Left kidney (tissue), 2 donors: ENCODE data around the gene HIPK2. TPM values are rescaled to one million over a fixed set of nuclear protein-coding genes. Genes with fewer than 3 reads are reported as not detected.
"Not testable (repeated sequence)": the region's sequence is repeated elsewhere in the genome, so short reads cannot be mapped to it uniquely, and the experiment has no call there.

Source experiments
- DNase-seq: peaks from one replicate; pipeline ENCODE4 v3.0.0-alpha.2; 2013
- polyA plus RNA-seq: library from polyadenylated mRNA; unstranded; fragments of 120-200 nt; gene quantifications from one replicate; pipeline ENCODE4 v1.2.1, GENCODE V29; 2013; ENCODE audit not compliant: insufficient read length

The HIPK2 gene
- polyA plus RNA-seq, 1 donor = 107 TPM

DNA sequence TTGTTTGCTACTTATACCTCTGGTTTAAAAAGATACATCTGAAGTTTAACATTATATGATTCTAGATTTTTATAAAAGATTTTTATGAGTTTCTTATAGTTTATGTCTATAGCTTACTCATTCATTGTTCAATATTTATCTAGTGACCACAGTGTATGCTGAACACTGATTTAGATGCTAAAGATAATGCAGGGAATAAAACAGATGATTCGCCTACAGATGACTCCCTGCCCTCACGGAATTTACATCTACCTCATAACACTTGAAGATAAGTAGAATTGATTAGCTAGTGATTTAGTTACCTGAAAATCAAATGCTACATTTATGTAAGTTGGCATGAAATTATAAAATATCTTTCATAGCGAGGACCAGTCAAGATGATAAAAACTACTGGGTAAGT is 105.8 kb downstream of the HIPK2 start:
- no peak for DNase-seq

DNA sequence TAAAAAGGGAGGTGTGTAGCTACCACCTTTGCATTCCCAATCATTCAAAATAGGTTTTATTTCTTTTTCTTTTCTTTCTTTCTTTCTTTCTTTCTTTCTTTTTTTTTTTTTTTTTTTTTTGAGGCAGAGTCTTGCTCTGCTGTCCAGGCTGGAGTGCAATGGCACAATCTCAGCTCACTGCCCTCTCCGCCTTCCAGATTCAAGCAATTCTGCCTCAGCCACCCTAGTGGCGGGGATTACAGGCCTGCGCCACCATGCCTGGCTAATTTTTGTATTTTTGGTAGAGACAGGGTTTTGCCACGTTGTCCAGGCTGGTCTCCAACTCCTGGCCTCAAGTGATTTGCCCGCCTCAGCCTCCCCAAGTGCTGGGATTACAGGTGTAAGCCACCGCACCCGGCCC is 107.1 kb downstream of the HIPK2 start:
- DNase-seq = not testable (repeated sequence)

DNA sequence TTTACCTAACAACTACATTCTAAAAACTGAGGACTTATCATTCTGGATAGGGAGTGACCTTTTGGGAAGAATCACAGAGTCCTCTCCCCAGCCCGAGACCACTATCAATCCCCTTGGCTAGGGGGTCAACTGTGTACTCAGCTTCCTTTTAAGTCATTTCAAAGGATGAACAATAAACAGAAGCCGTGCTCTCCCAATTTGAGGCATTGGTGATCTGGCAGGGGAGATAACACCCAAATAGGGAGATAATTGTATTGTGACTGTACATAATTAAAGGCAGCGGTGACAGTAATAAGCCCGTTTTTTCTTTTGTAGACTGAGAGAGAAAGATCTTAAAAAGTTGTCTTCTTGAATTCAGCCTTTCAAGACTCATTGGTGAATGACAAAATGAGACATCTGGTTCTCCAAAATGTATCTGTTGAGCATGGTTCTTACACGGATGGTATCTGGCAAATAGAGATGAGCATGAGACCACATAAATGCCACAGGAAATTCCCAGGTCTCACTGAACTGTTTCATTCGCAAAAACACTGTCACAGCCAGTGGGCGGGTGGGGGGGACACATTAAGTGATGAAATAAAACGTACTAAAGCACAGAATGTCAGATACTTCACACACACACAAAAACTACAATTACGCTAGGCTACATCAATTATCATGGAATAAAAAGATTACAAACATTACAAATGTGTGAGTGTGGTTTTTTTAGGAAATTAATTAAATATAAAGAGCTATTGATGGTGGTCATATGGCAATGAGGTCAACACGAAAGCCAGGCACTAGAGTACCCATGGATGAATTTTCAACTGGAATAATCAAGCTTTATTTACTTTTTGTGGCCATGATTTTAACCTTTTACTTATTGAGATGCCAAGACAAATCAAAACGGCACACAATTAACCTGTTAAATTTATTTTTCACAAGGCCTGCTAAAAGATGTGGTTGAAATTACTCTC is 108.4 kb downstream of the HIPK2 start:
- no peak for DNase-seq

DNA sequence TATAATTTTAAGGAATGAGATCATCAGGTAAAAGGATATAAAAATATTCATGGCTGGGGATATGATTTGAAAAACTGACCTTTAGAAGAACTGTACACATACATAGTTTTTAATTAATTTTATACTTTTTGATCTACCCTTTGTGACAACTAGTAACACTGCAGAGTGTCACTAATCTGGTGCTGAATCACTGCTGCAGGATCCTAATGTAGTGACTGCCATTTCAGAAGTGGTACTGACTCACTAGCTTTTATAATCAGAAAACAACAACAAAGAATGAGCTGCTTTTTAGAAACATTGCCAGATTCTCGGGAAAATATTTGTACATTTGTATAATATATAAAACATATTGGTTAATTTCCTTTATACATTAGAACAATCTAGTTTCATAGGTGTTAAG is 110.4 kb downstream of the HIPK2 start:
- no peak for DNase-seq

DNA sequence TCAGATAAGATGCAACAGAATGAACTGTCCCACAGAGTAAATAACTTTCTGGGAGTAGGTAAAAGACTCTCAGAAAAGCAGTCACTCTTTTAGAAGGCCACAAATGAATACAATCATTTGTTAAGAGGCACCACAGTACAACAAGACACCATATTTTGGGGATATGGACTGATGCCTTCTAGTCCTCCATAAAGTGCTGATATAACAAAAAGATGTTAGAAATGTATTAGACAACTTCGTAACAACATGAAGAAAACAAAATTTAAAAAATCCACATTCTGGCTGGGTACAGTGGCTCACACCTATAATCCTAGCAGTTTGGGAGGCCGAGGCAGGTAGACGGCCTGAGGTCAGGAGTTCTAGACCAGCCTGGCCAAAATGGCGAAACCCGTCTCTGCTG is 111.3 kb downstream of the HIPK2 start:
- DNase-seq = no peak

DNA sequence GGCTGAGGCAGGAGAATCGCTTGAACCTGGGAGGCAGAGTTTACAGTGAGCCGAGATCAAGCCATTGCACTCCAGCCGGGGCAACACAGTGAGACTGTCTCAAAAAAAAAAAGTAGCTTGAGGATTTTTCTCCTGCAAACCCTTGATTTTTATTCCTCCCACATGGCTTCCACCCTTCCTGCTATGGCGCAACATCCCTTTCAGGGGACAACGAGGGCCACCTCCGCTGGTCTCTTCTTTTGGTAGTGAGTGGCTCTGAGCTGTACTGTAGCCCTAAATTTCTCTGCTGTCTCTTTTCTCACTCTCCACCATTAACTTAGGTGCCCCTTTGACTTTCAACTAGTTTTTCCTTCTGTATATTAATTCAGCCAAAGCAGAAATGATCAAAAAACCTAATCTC is 113.4 kb downstream of the HIPK2 start:
- no peak for DNase-seq

DNA sequence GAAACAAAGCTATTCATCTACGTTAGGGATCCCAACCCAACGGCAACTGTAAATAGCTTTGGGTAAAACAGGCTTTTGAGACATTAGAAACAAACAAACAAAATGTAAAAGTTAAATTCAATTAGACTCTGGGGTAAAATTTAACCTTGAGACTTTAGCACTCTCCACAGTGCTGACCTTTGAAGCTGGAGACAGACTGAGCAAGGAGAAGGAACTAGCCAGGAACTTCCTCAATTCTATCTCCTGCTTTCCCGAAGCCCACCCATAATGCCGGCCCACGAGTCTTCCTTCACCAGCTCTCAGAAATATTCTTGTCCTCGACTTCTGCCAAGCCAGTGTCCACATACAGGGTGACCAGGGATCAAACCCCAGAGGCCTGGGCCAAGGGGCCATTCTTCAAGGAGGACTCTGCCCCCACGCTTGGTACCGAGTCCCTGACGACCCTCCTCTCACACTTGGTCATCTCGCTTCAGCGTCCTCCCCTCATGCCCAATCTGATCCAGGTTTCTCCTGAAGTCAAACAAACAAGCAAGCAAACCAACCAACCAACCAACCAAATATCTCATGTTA is 114.1 kb downstream of the HIPK2 start:
- no peak for DNase-seq

DNA sequence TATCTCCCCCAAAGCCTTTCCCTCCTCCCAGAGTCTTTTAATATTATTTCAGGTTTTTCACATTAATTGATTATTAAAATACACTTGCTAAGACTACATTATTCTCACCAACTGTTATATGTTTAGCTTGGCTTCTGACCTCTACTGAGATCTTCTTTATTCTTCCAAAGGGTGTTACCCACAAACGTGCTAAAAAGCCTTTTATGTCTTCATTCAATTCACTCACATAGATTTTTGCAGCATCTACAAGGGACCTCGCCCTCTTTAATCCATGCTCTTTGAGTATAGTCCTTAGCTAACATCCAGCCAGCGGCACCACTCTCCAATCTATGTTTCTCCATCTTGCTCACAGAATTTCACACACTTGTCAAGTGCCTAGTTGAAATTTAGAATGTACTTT is 115.9 kb downstream of the HIPK2 start:
- DNase-seq = no peak

DNA sequence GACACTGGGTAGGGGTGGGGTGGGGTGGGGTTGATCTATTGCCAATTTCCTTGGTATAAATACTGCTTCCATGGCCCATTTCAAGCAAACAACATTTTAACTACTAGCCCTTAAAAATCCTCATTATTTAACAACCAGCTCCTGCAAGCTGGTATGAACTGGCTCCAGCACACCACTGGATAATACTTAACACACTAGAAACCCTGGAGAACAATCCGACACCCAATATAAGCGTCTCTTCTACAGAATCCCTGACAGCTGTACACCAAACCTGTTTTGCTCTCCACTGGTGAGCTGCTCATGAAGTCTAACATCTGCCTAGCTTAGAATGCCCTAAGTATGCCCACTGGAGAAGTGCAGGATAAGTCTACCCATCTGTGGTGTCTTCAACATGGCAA is 116.8 kb downstream of the HIPK2 start:
- DNase-seq = no peak

DNA sequence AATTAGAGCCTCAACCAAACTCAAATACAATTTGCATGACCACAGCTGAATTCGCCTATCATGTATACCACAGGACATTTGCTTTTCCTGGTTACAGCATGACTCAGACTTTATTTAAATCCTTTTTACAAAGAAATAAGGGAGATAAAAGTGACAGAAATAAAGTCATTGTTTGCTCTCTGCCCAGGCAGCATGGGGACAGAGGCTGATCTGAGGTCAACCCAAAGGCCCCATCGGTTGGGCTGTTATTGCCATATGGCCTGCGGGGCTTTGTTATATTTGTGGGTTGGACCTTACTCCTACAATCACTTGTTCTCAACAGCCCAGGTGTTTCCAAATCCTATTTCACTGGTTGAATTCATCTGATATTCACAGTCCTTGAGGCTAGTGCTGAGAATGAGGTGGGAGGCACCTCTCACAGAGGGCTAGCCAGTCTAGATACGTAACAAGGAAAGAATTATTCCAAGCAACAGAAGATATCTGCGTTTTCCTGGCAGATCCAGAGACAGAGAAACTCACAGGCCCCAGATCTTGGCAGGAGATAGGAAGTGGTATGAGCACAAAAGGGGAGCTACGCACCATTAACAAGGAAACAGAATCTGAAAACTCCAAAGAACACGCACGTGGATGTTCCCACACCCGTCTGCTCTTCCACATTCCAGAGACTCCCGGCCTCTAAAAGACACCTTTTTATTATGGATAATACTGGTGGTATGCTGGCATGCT is 117.3 kb downstream of the HIPK2 start:
- DNase-seq = no peak

DNA sequence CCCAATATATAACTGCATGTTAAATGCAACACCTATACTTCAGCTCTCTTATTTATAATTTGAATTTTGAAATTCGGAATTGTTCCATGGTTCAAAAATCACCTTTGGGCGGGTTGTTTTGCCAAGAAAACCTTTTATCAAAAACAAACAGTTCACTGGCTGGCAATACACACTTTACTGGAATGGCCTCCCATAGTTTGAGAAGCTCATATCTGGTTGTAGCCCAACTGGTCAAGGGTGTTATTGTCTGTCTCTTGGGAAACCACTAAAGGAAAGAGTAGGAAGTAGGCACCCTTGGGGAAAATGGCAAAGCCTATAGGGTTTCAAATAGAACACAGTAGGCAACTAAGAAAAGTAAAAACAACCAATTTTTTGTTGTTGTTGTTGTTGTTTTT is 117.9 kb downstream of the HIPK2 start:
- no peak for DNase-seq

DNA sequence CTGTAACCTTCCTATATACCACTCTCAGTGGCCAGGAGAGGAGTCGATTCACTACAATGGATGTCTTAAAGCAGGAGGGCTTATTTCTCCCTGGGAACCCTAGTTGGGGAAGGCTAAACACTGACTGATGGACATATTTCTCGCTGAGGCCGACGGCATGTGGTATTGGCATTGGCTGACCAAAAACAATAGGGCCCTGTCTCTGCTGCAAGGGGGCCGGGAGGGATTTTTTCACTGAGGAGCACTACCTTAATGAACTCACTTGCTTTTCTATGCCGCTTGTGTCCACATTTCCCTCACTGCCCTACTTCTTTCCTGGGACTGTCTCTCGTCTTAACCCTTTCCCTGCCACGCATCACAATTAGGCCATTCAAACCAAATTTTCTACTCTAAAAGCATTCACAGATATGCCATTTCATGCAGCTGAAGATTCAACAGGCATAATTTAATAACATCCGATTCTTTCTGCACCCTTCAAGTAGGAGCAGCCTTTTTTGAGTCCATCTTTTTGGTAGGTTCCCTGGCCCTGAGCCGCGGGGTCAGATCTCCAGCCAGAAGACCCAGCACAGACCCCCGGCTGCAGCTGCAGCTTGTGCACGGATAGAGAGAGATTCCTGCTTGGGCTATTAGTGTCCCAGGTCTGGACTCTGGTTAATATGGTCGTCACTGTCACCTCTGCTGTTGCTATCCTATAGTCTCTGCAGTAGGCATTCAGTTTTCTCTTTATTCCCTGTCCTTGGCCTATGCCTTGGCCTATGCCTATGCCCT is 118.7 kb downstream of the HIPK2 start:
- DNase-seq = no peak

DNA sequence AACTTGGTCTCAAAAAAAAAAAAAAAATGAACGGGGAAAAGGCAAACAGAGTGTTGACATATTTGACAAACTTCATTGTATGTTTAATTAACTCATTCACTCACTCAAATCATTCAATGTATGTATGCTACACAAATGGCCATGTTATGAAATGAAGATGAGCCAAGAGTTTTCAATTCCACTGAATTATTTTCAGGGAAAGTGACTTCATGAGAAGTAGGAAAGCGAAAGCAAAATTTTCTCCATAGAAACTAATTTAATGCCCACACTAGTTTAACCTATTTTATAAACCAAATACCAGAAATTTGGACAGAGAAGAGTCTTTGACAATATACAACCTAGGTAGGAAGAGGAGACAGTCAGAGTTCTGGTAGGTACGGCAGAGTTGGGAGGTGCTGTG is 119.5 kb downstream of the HIPK2 start:
- no peak for DNase-seq

DNA sequence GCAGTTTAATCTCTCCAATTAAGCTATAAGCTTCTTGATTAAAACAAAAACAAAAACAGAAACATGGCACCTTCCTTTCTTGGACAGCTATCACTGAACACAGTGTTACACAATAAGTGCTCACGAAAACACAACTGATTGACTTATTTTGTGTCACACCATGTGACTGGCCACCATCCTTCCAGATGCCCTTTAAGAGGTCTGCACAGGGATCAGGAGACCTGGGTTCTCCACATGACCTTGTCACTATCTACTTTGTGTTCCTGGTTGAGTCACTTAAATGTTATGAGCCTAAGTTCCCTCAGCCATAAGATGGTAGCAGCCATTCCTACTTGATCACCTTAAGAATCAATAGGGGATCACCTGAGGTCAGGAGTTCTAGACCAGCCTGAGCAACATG is 120.1 kb downstream of the HIPK2 start:
- DNase-seq = no peak

DNA sequence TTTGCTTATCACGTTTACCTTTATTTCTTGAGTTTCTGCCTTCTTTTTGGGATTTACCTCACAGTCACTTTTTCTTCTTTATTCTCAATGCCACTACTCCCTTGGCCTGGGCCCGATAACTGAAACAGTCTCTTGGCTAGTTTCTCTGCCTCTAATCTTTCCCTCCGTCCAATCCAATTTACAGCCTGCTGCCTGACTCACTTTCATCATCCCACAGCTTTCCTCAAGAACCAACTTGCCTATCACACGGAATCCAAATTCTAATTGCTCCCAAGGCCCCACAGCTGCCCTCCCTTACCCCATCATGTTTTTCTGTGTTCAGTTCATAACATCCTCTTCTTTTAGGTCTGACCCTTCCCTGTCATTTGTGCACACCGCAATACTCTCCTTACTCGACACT is 121.4 kb downstream of the HIPK2 start:
- no peak for DNase-seq

DNA sequence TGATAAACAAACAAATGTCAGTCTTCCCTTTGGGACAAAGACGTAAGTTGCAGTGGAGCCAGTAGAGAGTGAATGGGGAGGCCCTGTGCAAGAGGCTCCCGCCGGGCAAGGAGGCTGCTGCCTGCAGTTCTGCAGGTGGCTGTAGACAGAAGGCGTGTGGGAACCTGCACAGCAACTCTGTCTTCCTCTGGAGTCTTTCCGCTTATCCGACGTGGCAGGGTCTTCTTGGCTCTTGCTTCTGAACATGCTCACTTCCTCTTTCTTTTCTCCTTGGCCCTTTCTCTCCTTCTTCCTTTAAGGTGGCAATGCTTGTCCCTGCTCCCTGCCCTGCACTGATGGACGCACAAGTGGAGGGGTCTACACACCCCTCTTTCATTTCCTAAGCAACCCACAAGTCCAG is 122.5 kb downstream of the HIPK2 start:
- DNase-seq = no peak

DNA sequence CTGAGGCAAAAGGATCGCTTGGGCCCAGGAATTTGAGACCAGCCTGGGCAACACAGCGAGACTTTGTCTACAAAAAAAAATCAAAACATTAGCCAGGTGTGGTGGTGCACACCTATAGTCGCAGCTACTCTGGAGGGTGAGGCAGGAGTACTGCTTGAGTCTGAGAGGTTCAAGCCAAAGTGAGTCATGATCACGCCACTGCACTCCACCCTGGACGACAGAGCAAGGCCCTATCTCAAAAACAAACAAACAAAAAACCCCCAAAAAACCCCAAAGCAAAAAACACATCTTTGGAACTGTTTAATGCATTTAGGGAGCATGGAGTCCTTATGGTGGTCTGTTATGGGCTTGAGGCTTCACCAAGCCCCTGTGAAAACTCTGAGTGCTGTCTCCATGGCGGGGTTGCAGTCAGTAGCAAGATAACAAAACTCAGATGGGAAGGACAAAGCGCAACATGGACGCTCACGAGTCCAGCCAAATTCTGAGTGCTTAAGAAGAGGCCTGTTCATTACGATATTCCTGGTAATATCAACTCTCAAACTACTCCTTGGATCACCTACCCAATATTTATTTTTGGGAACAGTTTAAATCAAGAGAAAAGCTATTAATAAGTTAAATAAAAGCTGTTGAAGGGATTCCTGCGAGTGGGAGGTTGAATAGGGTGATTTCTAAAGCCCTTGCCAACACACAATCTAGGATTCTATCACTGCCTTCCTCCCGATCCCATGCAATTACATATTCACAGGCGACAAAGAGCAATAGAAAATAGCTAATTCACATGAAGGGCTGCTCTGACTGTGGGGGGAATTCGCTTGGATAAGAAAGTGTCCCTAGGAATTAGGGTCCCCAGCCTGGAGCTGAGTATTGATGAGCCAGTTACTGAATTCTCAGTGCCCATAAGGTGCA is 123.3 kb downstream of the HIPK2 start:
- no peak for DNase-seq

DNA sequence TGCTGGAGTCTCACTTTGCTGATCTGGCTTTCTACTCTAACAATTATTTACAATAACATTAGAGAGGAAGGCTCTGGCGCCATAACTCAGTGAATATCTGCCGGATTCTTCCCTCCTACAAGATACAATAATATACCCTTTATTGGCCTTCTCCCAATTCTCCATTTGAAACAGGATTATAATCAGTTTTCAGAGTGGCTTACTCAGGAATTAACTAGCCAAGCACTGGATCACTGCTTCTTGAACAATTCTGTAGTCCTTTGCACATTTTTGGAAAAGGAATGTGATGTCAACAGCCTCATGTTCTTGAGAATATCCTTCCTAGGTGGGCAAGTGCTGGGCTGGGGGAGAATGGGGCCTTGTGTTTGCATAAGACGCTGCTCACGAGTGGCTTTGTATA is 125.9 kb downstream of the HIPK2 start:
- DNase-seq = no peak

DNA sequence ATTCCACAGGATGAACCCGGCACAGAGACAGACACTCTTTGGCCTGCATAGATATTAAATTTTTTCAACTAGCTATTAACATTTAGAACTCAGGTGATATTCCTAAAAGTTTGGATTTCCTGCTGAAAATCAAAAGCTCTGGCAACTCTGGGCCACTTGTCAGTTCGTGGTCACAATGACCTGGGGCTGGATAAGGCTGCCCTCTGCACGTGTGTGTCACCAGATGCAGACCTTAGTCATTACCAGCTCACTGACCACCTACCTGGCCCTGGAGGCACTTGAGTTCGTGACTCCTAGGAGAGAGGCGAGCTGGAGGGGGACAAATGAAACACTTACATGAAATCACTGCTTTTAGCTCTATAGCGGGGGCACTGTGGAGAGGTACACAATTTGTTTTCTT is 126.5 kb downstream of the HIPK2 start:
- DNase-seq = no peak

DNA sequence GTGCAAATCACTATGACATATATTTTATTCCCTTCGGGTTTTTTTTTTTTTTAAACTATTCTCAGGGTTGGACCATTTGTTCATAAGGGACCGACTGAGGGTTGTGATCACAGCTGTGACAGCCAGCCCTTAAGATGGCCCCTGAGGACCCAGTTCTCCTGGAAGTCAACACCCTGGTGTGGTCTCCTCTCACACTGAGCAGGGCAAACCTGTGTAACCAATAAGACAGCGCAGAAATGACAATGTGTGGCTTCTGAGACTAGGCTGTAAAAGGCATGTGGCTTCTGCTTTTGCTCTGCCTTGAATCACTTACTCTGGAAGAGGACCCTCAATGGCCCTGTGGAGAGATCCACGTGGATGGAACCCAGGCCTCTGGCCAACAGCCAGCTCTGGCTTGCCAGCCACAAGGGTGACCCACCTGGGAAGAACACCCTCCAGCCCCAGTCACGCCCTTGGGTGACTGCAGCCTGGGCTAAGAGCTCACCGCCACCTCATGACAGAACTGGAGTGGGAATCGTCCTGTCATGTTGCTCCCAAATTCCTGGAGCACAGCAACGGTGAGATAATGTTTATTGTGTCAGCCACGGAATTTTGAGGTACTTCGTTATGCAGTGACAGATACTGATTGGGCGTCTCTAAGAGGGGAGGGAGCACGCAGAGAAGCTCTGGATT is 127.2 kb downstream of the HIPK2 start:
- no peak for DNase-seq

DNA sequence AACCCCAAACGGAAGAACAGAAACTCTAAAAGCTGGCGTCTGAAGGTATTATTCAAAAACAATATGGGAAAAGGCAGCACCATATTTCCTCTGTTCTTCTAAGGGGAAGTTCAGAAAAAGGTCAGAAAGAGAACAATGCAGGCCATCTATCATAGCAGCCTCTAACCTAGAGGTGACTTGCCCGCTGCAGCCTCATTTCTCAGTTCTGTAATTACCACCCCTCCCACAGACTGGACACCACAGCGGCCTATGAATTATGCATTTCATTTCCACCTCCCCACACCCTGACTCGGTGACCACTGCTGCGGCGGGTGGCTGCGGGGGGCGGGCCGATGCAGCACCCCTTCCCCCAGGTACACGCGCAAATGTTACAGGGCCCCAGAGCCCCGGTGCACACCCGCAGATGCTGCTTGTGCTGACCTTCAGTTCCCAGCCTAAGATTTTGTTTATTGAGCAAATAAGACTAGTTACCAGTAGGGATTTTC is 128.8 kb downstream of the HIPK2 start:
- no peak for DNase-seq
